Gastroesophageal sphincter (tissue), 4 donors: ENCODE results near the gene HMOX1. TPM values are rescaled to one million over a fixed set of nuclear protein-coding genes. Genes with fewer than 3 reads are reported as not detected.

Source experiments
- ATAC-seq: fragments of 150-250 bp; one replicate; pipeline ENCODE4 v1.9.1; 2016; ENCODE audit warnings: mild to moderate bottlenecking, moderate library complexity
- H3K27ac ChIP-seq, 4 donors: fragments of 200-600 bp; sonication (generic) in 3 of 4; 1 replicate in 3 of 4; 2 replicates in 1 of 4; pipeline ENCODE4 v1.5.1; 2016 to 2019
- H3K27me3 ChIP-seq: fragments of 200-600 bp; sonication (generic); one replicate; pipeline ENCODE4 v1.5.1; 2019
- H3K36me3 ChIP-seq, 2 donors: fragments of 200-600 bp; sonication (generic); one replicate each; pipeline ENCODE4 v1.5.1; 2019; ENCODE audit warnings: control low read depth in 1 of 2
- H3K4me1 ChIP-seq, 3 donors: fragments of 200-600 bp; sonication (generic); 1 replicate in 2 of 3; 2 replicates in 1 of 3; pipeline ENCODE4 v1.5.1; 2016 to 2019; ENCODE audit warnings: control low read depth in 2 of 3
- H3K4me3 ChIP-seq, 2 donors: fragments of 200-600 bp; sonication (generic); one replicate each; pipeline ENCODE4 v1.5.1; 2019; ENCODE audit warnings: mild to moderate bottlenecking in 1 of 2, moderate library complexity in 1 of 2
- H3K9me3 ChIP-seq, 3 donors: fragments of 200-600 bp; sonication (generic); one replicate each; pipeline ENCODE4 v1.5.1; 2017 to 2019; ENCODE audit warnings: control low read depth in 2 of 3
- CTCF ChIP-seq, 4 experiments: fragments of 200-600 bp in 2 of 4; fragments of 450-650 bp in 2 of 4; sonication (generic) in 1 of 4; IDR thresholded peaks; one replicate each; pipeline ENCODE4 v1.5.1; 2017 to 2019; ENCODE audit warnings: antibody characterized with exemption in 4 of 4, mild to moderate bottlenecking in 2 of 4, moderate library complexity in 2 of 4
- EP300 ChIP-seq: sonication (generic); formaldehyde crosslinking; IDR thresholded peaks from one replicate; pipeline ENCODE4 v1.6.1; 2017; ENCODE audit warnings: antibody characterized with exemption, mild to moderate bottlenecking
- POLR2A ChIP-seq, 2 donors: fragments of 450-650 bp; IDR thresholded peaks; one replicate each; pipeline ENCODE4 v1.6.1; 2017; ENCODE audit warnings: antibody characterized with exemption in 2 of 2, mild to moderate bottlenecking in 2 of 2, moderate library complexity in 1 of 2
- POLR2AphosphoS5 ChIP-seq: sonication (generic); formaldehyde crosslinking; IDR thresholded peaks from one replicate; pipeline ENCODE4 v1.6.1; 2017; ENCODE audit warnings: antibody characterized with exemption
- WGBS, 2 donors: methylation state at CpG; one replicate each; pipeline ENCODE4 v1.1.5; 2018; ENCODE audit warnings: low coverage in 1 of 2; 5-methylcytosine and 5-hydroxymethylcytosine counted together
- total RNA-seq, 4 donors: library from RNA; depleted of rRNA; stranded (reverse); fragments of >200 nt; gene quantifications; one replicate each; pipeline ENCODE4 v1.1.0, GENCODE V29; 2016

HMOX1 gene
- total RNA-seq, 4 donors from 2014 or later = 3.0 to 317 (median 12.7) TPM

- TF ChIP-seq POLR2A (IDR thresholded peaks at IDR 0.05) = no peak
- H3K9me3 ChIP-seq = no peaks in the 10 kb centered on the region
- ATAC-seq = no peak
- no peaks in the 10 kb centered on the region for H3K36me3 ChIP-seq
- peaks cover 0 to 10% (median 4%) of the 10 kb centered on the region in 3 donors for H3K4me1 ChIP-seq
- H3K27me3 ChIP-seq = peaks cover 48% of the 10 kb centered on the region
- H3K27ac ChIP-seq = no peak overlapping the region
- H3K4me3 ChIP-seq = no peak overlapping the region
- 64 to 80% methylated on average over 1 to 9 of the region's 9 CpGs for WGBS, 2 donors
Observed at GRCh38 chr22:35367331-35367886, 13.5 kb upstream of the HMOX1 start.

- H3K27me3 ChIP-seq = peaks cover 38% of the 10 kb centered on the region
- no peak overlapping the region for H3K27ac ChIP-seq
- H3K4me3 ChIP-seq = no peak overlapping the region
- peaks cover 0 to 13% (median 4%) of the 10 kb centered on the region in 3 donors for H3K4me1 ChIP-seq
- no peak for TF ChIP-seq POLR2AphosphoS5
- no peak for TF ChIP-seq CTCF (IDR thresholded peaks at IDR 0.05)
- no peak for TF ChIP-seq POLR2A (IDR thresholded peaks at IDR 0.05)
- TF ChIP-seq EP300 = no peak
- H3K9me3 ChIP-seq = no peaks in the 10 kb centered on the region
- no peaks in the 10 kb centered on the region for H3K36me3 ChIP-seq
- WGBS, 2 donors = 80% methylated on average over 1 of the region's 6 CpGs; no CpG with 5 or more reads in 1 of the 2 donors
- no peak for ATAC-seq
Observed at GRCh38 chr22:35368386-35368785, 12.5 kb upstream of the HMOX1 start.

- no peaks in the 10 kb centered on the region for H3K36me3 ChIP-seq
- peaks cover 22% of the 10 kb centered on the region for H3K27me3 ChIP-seq
- no peak overlapping the region for H3K27ac ChIP-seq
- TF ChIP-seq CTCF (IDR thresholded peaks at IDR 0.05) = no peak
- H3K9me3 ChIP-seq = no peaks in the 10 kb centered on the region
- ATAC-seq = no peak
- 67% methylated on average over 1 of the region's 2 CpGs; no CpG with 5 or more reads in 1 of the 2 donors for WGBS, 2 donors
- peaks cover 0 to 13% (median 4%) of the 10 kb centered on the region in 3 donors for H3K4me1 ChIP-seq
- no peak overlapping the region for H3K4me3 ChIP-seq
Observed at GRCh38 chr22:35369996-35370395, 10.9 kb upstream of the HMOX1 start.

- TF ChIP-seq CTCF (IDR thresholded peaks at IDR 0.05) (no peak), EP300 (no peak), POLR2AphosphoS5 (no peak), POLR2A (IDR thresholded peaks at IDR 0.05) (no peak)
- no peak for ATAC-seq
- Histone ChIP-seq H3K9me3 (no peaks in the 10 kb centered on the region), H3K27ac (no peak overlapping the region), H3K36me3 (no peaks in the 10 kb centered on the region), H3K4me1 (peaks cover 0 to 32% (median 14%) of the 10 kb centered on the region in 3 donors), H3K27me3 (no peaks in the 10 kb centered on the region), H3K4me3 (no peak overlapping the region)
- WGBS, 2 donors = 70 to 78% methylated on average over 6 of the region's 6 CpGs
Observed at GRCh38 chr22:35373781-35374180, 7.1 kb upstream of the HMOX1 start.

GRCh38 chr22:35375031-35375430 lies 5.9 kb upstream of the HMOX1 start:
- ATAC-seq = no peak
- TF ChIP-seq EP300 = no peak
- TF ChIP-seq POLR2AphosphoS5 = no peak
- TF ChIP-seq POLR2A (IDR thresholded peaks at IDR 0.05) = no peak
- no peak for TF ChIP-seq CTCF (IDR thresholded peaks at IDR 0.05)
- Histone ChIP-seq H3K4me1 (peaks cover 0 to 36% (median 14%) of the 10 kb centered on the region in 3 donors), H3K27ac (no peak overlapping the region), H3K27me3 (no peaks in the 10 kb centered on the region), H3K4me3 (no peak overlapping the region), H3K9me3 (no peaks in the 10 kb centered on the region), H3K36me3 (no peaks in the 10 kb centered on the region)
- 84 to 95% methylated on average over 3 of the region's 3 CpGs for WGBS, 2 donors
